Pancreas (tissue), 10 donors: ENCODE data around the gene ACOX2. TPM values are rescaled to one million over a fixed set of nuclear protein-coding genes. Genes with fewer than 3 reads are reported as not detected.

ENCODE experiments used
- ATAC-seq, 4 donors: fragments of 200-7000 bp; cut with Tn5 transposase; one replicate each; pipeline versions ENCODE4 v1.8.0 to v1.9.1; 2020; ENCODE audit warnings: mild to moderate bottlenecking in 4 of 4, moderate library complexity in 4 of 4
- DNase-seq, 6 donors: peaks; one replicate each; pipeline ENCODE4 v3.0.0-alpha.2; 2020
- FAIRE-seq: peaks from 2 replicates; lab custom pipeline; 2012; peaks lifted over from hg19 to GRCh38; lab: Jason Lieb, UNC
- H3K27ac ChIP-seq, 4 donors: fragments of 200-600 bp; sonication (generic); 1 replicate in 3 of 4; 2 replicates in 1 of 4; pipeline versions ENCODE4 v1.5.0 to v1.8.0; 2020
- H3K27me3 ChIP-seq, 4 donors: fragments of 200-600 bp; one replicate each; pipeline ENCODE4 v1.8.0; 2021
- H3K36me3 ChIP-seq, 3 donors: fragments of 200-600 bp; sonication (generic) in 1 of 3; one replicate each; pipeline versions ENCODE4 v1.5.0 to v1.8.0; 2020 to 2021
- H3K4me1 ChIP-seq, 3 donors: fragments of 200-600 bp; one replicate each; pipeline ENCODE4 v1.8.0; 2021
- H3K4me3 ChIP-seq, 4 donors: fragments of 200-600 bp; sonication (generic) in 2 of 4; one replicate each; pipeline versions ENCODE4 v1.5.0 to v1.8.0; 2020 to 2021
- H3K9me3 ChIP-seq, 4 donors: fragments of 200-600 bp; one replicate each; pipeline ENCODE4 v1.8.0; 2021
- CTCF ChIP-seq, 4 donors: fragments of 200-600 bp; sonication (generic) in 3 of 4; IDR thresholded peaks; one replicate each; pipeline versions ENCODE4 v1.5.0 to v1.8.0; 2021; ENCODE audit warnings: antibody characterized with exemption in 4 of 4
- WGBS, 2 donors: extraction: QIAGEN DNeasy Blood & Tissue Kit; methylation state at CpG; one replicate each; pipeline ENCODE4 v1.1.7; 2013; 5-methylcytosine and 5-hydroxymethylcytosine counted together
- intact Hi-C, 3 donors: fragments of 100-400 bp; cut with DNase I; formaldehyde crosslinking; loops; one replicate each; pipeline versions ENCODE4 v1.11.1 to v1.14.2; 2022
- polyA plus RNA-seq, 2 donors: library from polyadenylated mRNA; stranded (reverse); fragments of 200-250 nt; gene quantifications; one replicate each; pipeline ENCODE4 v1.2.3, GENCODE V29; 2013
- total RNA-seq, 6 donors: library from RNA; stranded (reverse); fragmentation: NEBNext Ultra II Directional in 4 of 6; extraction: Animal tissue kit (Norgen Biotek cat#: 25700) in 4 of 6; gene quantifications; one replicate each; pipeline versions ENCODE4 v1.2.1 to v1.2.4, GENCODE V29; 2021 to 2023
- donor health status: healthy with polysubstance abuse.
- donor health status: DM: no; HTN: no; CAD: no; lungs with moderate emphysema.
- donor health status: DM: no; HTN: no; CAD: no.
- donor health status: control.
- donor health status: control.
- donor health status: Bipolar disorder and iron deficiency.
- donor health status: DM: yes; HTN: yes; CAD: no.
- donor health status: DM: no; HTN: no; CAD: no.
- donor health status: DM: no; HTN: no; CAD: no.
- donor health status: DM: yes; HTN: yes; CAD: no.

ACOX2 gene
- total and polyA plus RNA-seq, 8 donors = 1.3 to 13.3 (median 8.3) TPM

DNA sequence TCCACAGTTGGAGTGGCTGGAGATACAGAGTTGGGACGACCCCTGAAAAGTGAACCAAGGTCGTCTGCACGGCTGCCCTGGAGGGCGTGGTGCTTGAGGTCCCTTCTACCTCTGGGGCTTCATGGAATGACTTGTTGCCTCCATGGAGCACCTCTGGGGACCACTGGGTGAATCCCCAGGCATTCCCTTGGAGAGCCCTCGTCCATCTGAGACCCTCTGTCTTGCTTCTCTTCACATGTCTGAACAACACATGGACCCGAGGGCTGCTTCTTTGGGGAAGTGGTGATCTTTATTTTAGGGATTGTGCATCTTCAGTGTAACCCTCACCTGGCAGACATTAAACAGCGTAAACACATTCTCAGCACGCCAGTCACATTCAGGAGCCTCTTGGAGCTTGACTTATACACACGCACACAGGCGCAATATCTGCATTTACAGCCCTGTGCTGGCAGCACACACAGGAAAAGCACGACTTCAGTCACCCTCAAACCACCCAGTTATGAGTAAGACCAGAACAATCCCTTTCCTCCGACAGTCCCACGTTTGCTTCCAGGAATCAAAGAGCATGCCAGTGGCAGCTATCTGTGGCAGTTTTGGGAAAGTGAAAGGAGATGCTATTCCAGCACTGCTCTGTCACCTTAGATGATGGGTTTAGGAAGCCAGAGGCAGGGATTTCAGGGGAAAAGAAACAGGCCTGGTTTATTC, 27.6 kb upstream of the ACOX2 start:
- no peak for FAIRE-seq
- intact Hi-C loops = loop anchor here in 2 of 3 donors (5.0 kb wide), 1 partner anchor 68 kb away; no protein-coding TSS in a partner anchor
- H3K27ac ChIP-seq = no peak overlapping the region
- DNase-seq = peak in 1 of 6 donors; percentile 14
- H3K27me3 ChIP-seq = no peaks in the 10 kb centered on the region
- no peak for TF ChIP-seq CTCF (IDR thresholded peaks at IDR 0.05)
- peaks cover 7 to 12% (median 10%) of the 10 kb centered on the region in 3 donors for H3K4me1 ChIP-seq
- no peaks in the 10 kb centered on the region for H3K36me3 ChIP-seq
- H3K9me3 ChIP-seq = no peaks in the 10 kb centered on the region
- no peak for ATAC-seq
- no peak overlapping the region for H3K4me3 ChIP-seq
- WGBS, 2 donors = 83 to 86% methylated on average over 13 of the region's 13 CpGs

- intact Hi-C loops = no loop called here
- no peaks in the 10 kb centered on the region for H3K9me3 ChIP-seq
- H3K27me3 ChIP-seq = no peaks in the 10 kb centered on the region
- 94 to 100% methylated on average over 1 of the region's 1 CpG for WGBS, 2 donors
- no peak for FAIRE-seq
- no peak for ATAC-seq
- H3K4me3 ChIP-seq = no peak overlapping the region
- H3K27ac ChIP-seq = no peak overlapping the region
- no peaks in the 10 kb centered on the region for H3K36me3 ChIP-seq
- no peak for TF ChIP-seq CTCF (IDR thresholded peaks at IDR 0.05)
- DNase-seq = no peak
- H3K4me1 ChIP-seq = peaks cover 7 to 12% (median 10%) of the 10 kb centered on the region in 3 donors
Measured at GRCh38 chr3:58564054-58564453, 27.1 kb upstream of the ACOX2 start.

GRCh38 chr3:58563386-58564035, 26.5 kb upstream of the ACOX2 start:
- 80 to 85% methylated on average over 6 of the region's 6 CpGs for WGBS, 2 donors
- Histone ChIP-seq H3K27me3 (no peaks in the 10 kb centered on the region), H3K4me1 (peaks cover 7 to 12% (median 10%) of the 10 kb centered on the region in 3 donors), H3K4me3 (no peak overlapping the region), H3K27ac (no peak overlapping the region), H3K9me3 (no peaks in the 10 kb centered on the region), H3K36me3 (no peaks in the 10 kb centered on the region)
- peak in 1 of 4 donors; percentile 10 for ATAC-seq
- no peak for FAIRE-seq
- no peak for TF ChIP-seq CTCF (IDR thresholded peaks at IDR 0.05)
- peak in 1 of 6 donors; percentile 13 for DNase-seq
- intact Hi-C loops = no loop called here

DNA sequence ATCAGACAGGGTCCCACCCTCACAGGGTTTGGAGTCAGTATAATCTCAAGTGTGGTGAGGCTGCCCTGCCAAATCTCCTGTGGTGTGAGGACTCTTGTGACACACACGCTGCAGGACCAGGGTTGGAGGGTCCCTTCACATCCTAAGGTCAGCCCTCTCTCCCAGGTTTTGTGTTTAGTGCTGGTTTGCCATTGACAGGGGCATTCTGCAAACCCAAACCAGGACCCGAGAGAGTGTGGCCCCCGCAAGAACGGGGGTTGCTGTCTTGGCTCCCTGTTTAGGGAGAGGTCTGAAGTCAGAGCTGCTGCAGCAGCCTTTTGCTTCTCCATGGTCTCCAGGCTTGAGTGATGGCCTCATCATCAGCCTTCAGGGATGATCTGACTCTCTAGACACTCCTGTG, 25.5 kb upstream of the ACOX2 start:
- TF ChIP-seq CTCF (IDR thresholded peaks at IDR 0.05) = no peak
- FAIRE-seq = no peak
- 89 to 92% methylated on average over 4 of the region's 4 CpGs for WGBS, 2 donors
- intact Hi-C loops = no loop called here
- H3K9me3 ChIP-seq = no peaks in the 10 kb centered on the region
- no peak overlapping the region for H3K4me3 ChIP-seq
- peak in 1 of 6 donors; percentile 4 for DNase-seq
- H3K36me3 ChIP-seq = no peaks in the 10 kb centered on the region
- ATAC-seq = no peak
- peaks cover 7 to 12% (median 10%) of the 10 kb centered on the region in 3 donors for H3K4me1 ChIP-seq
- H3K27ac ChIP-seq = no peak overlapping the region
- no peaks in the 10 kb centered on the region for H3K27me3 ChIP-seq
